Astrocyte (in vitro differentiated cells and primary cell): Measurements from ENCODE around the gene CLDN4.
"Not testable (repeated sequence)": the region's sequence is repeated elsewhere in the genome, so short reads cannot be mapped to it uniquely, and the experiment has no call there.

Experiments
- CTCF ChIP-seq: IDR thresholded peaks from 2 replicates; pipeline ENCODE4 v1.5.1; 2011; ENCODE audit warnings: low read depth, mild to moderate bottlenecking, inconsistent platforms, low read length, moderate library complexity; ENCODE audit not compliant: insufficient read depth
- EZH2 ChIP-seq: IDR thresholded peaks from 2 replicates; pipeline ENCODE4 v1.6.1; 2012; ENCODE audit warnings: mild to moderate bottlenecking, low read length, inconsistent platforms; ENCODE audit not compliant: insufficient read depth

GRCh38 chr7:73787786-73788048, 43.1 kb upstream of the CLDN4 start:
- TF ChIP-seq CTCF, EZH2: not testable (repeated sequence)
